Measurements from ENCODE around the gene SYNE1.

DNA sequence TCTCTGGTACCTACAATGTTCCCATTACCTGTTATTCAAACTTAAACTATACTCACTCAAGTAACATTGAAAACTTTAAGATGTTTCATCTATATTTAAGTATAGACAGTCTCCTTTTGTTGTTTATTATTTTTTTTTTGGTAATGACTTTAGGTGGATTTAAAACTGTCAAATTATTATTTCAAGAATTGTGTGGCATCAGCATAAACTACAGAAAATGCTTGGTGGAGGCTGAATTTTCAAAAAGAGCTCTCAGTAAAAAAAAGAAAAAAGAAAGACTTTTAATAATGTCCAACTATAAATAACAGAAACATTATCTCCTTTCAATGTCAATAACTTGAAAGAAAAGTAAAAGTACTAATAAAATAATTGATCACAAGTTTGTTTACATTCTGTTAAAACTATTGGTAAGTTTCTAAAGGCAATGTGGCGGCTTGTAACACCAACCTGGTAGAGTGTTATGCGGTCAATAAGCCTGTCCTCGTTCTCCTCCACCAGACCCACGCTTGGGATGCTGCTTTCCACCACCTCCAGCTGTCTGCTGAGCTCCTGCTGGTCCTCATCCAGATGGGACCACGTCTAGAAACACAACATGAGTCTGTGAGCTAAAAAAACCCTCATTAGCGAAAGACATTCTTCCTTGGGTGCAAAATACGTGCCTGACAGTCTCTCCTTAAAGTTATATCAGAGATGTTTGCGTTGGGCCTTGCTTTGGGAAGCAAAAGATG is 400.6 kb downstream of the SYNE1 start:
- TF ChIP-seq POLR2A (IDR thresholded peaks at IDR 0.05) (no peak), CTCF (IDR thresholded peaks at IDR 0.05) (no peak), EP300 (IDR thresholded peaks at IDR 0.05) (no peak)
